Activated CD4-positive, alpha-beta T cell treated with anti-CD3 and anti-CD28 coated beads, Interleukin-2, Interleukin-4, amounts not matched to agents 100 ng/mL and 50 ng/mL, durations not matched to agents 16 hours and 8 hours (primary cell): ENCODE measurements around the gene ARHGDIG.
"Not testable (repeated sequence)": the region's sequence is repeated elsewhere in the genome, so short reads cannot be mapped to it uniquely, and the experiment has no call there.

Source experiments
- DNase-seq: peaks from one replicate; pipeline ENCODE4 v3.0.0-alpha.2; 2020; ENCODE audit warnings: low spot score

The ARHGDIG gene

DNA sequence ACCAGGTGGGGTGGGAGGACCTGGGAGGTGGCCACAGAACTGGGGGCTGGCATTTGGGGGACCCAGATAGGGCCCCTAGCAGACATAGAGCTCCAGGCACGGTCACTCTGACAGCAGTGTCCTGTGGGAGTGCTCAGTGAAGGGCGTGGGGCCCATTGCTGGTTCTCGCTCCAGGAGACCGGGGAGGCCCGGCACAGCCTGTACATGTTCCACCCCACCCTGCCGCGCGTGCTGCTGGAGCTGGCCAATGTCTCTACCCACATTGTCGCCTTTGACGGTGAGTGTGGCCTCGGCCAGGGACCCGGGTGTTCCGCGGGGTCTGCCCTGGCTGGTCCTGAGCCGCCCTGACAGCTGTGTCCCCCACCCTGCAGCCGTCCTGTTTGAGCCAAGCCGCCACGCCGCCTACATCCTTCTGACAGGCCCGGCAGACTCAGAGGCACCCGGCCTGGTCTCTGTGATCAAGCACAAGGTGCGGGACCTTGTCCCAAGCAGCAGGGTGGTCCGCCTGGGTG lies 15.9 kb upstream of the ARHGDIG start:
- no peak for DNase-seq

GRCh38 chr16:265002-265529 lies 15.3 kb upstream of the ARHGDIG start:
- no peak for DNase-seq

DNA sequence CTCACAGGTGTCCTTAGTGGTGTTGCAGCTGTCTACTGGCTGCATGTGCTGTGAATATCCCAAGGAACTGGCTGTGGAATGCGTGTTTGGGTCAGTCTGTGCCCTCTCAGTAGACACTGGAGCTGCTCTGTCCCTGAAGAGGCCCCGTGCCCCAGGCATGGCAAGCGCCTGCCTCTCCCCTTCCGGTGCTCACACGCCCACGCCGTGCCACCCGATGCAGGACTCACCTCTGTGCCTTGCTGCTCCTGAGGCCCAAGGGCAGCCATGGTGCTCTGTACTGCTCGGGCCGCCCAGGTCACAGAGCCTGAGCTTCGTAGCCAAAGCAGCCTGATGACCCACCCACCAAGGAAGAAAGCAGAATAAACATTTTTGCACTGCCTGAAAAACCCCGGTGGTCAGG lies 14.7 kb upstream of the ARHGDIG start:
- DNase-seq: no peak

GRCh38 chr16:266258-267164 lies 13.9 kb upstream of the ARHGDIG start:
- no peak for DNase-seq

DNA sequence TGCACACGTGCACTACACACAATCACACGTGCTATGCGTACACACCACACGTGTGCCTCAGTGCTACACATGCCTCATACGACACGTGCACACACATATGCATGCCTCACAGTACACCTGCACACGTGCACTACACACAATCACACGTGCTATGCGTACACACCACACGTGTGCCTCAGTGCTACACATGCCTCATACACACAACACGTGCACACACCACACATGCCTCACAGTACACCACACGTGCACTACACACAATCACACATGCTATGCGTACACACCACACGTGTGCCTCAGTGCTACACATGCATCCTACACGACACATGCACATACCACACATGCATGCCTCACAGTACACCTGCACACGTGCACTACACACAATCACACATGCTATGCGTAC lies 12.8 kb upstream of the ARHGDIG start:
- DNase-seq: not testable (repeated sequence)

- no peak for DNase-seq
Observed at GRCh38 chr16:268141-269053, 12.0 kb upstream of the ARHGDIG start.

- DNase-seq: no peak
Observed at GRCh38 chr16:269061-269796, 11.2 kb upstream of the ARHGDIG start.

- DNase-seq: no peak
Observed at GRCh38 chr16:270381-271255, 9.8 kb upstream of the ARHGDIG start.

DNA sequence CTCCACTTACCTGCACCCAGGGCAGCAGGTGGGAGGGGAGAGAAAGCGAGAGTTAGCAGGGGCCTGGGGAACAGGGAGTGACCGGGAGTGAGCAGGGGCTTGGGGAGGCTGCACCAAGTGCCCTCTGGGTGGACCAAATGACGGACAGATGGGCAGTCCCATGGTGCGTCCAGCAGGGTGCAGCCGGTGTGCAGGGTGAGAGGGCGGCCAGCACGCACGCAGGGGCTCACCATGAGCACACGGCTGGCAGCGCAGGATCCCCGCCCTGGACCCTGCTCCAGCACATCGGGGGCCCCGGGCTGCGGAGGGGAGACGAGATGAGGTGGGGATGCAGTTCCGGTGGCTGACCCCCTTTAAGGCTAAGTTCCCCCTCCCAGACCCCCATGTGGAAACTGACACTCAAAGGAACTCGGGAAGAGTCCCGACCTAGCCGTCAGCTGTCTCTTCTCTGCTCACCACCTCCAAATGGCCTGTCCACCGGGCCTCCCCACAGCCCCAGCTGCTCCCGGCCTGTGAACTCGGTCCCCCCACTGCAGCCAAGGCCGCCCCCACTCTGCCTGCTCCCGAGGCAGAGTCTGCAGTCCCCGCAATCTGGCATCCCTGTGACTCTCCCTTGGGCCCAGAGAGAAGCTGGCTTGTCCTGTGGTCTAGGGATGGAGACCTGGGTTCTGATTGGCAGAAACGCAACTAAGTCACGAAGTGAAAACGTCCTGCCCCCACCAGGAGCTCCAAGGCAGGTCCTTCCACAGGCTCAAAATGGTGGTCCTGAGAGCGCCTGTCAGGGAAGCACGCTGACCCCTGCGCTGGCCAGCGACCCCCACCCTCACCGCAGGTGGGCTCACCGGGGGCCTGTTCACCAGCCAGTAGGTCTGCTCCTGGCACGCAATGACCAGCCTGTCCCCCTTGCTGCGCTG lies 7.5 kb upstream of the ARHGDIG start:
- DNase-seq: no peak

- DNase-seq: no peak
Observed at GRCh38 chr16:273547-274421, 6.6 kb upstream of the ARHGDIG start.

- DNase-seq: no peak
Observed at GRCh38 chr16:275041-275641, 5.2 kb upstream of the ARHGDIG start.

- no peak for DNase-seq
Observed at GRCh38 chr16:275786-276232, 4.6 kb upstream of the ARHGDIG start, which contains the start of gene RGS11. Gene RGS11, minus strand, starts transcription at chr16:275944. Its CDS starts 33 bp downstream, at chr16:275911.

DNA sequence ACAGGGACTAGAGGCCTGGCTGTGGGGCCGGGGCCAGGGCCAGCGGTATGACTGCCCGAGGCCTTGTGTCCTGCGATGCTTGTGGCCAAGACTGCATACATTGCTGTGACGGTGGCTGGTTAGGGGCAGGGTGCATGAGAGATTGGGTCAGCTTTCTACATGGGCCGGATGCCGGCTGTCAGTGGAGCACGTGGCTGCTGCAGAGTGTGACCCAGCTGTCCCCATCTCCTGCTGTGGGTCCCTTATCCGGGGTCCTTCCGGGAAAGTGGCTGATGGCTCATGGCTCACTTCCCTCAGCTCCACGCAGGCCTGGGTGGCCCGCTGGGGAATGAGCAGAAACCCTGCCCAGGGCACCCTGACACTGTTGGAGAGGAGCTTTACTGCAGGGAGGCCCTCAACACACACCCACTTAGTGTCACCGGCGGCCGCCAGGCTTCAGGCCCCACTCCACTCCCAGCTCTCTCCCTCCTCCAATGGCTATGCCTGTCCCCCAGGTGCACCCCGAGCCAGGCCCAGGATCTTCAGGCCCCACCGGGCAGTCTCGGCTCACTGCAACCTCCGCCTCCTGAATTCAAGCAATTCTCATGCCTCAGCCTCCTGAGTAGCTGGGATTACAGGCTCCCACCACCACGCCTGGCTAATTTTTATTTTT lies 3.8 kb upstream of the ARHGDIG start:
- no peak for DNase-seq

DNA sequence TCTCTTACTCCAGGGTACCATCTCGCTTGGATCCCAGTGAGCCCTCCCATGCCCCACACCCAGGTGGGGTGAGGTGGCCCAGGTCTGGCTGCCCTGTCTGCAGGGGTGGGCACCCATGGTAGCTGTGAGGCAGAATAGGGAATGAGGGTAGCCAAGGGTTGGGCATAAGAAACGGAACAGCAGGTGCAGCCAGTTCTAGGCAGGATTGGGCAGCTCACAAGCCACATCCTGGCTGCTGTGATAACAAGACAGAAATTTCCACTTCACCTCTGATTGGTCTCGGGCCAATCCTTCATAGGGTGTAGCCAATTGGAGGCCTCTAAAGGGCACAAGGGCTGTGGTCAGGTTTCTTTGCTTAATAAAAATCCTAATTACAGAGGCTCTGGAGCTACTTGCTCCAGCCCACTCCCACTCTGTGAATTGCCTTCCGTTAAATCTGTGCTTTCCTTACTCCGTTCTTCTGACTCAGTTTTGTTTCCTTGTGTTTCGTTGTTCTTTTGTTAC lies 1.5 kb upstream of the ARHGDIG start:
- DNase-seq: peak; percentile 49

- no peak for DNase-seq
Observed at GRCh38 chr16:279531-279930, 860 bp upstream of the ARHGDIG start.

DNA sequence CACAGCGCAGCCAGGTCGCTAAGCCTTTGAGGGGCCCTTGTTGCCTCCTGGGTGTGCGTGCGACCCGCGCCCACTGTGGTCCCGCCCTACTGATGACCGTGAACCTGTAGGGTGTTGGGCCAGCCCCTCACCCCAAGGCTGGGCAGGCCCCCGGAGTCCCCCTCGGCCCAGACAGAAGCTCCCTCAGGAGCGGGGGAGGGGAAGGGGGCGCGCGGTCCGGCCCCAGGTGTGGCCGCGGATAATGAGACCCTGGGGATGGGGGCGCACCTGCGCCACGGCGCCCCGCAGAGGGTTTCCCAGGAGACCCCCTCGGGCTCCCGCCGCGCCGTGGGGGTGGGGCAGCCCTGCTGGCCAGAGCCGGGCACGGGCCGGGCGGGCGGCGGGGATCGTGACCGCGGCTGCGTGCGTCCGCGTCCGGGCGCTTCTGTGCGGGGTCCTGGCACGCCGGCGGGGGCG lies 358 bp upstream of the ARHGDIG start:
- DNase-seq: no peak

DNA sequence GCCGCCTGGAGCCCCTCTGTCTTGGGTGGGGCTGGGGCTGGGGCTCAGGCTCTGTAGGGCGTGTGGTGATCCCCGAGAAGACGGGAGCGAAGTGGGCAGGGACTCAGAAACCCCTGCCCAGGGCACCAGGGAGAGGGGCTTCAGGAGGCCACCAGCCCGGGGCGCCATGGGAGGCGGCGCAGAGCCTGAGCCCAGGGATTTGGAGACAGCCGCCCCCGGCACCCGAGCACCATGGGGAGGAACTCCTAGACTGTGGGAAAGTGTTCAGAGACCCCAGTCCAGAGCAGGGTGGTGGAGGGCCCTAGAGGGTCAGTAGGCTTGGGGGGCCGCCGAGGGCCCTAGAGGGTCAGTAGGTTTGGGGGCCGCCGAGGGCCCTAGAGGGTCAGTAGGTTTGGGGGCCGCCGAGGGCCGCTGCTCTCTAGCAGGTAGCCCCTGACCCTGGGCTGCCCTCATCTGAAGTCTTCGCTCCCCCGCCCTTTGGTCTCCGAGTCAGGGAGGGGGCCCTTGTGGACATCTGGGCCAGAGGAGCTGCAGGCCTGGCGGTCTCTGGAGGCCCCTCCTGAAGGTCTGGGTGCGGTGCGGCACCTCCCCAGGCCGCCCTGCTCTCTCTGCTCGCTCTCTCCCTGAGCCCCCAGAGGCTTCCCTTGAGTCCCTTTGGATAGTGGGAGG lies 734 bp downstream of the ARHGDIG start:
- DNase-seq: no peak
